Measurements from ENCODE around the gene TPX2. TPM values are rescaled to one million over a fixed set of nuclear protein-coding genes. Genes with fewer than 3 reads are reported as not detected.
A peak's percentile ranks its signal among the peaks of the same experiment; 100 is the strongest.
"Not testable (repeated sequence)": the region's sequence is repeated elsewhere in the genome, so short reads cannot be mapped to it uniquely, and the experiment has no call there.

The TPX2 gene
- total RNA-seq, 1 donor from 2014 or later, result 5.8 TPM

- no peak for DNase-seq
Measured at GRCh38 chr20:31719644-31720485, 19.2 kb upstream of the TPX2 start.

GRCh38 chr20:31720486-31721407 lies 18.3 kb upstream of the TPX2 start:
- no peak for DNase-seq

GRCh38 chr20:31721408-31722256 lies 17.5 kb upstream of the TPX2 start:
- no peak for DNase-seq

- peak; percentile 66 for DNase-seq
Measured at GRCh38 chr20:31722257-31723068, 16.6 kb upstream of the TPX2 start, which contains the start of gene BCL2L1. Gene BCL2L1, minus strand, starts transcription at chr20:31722868. Its CDS starts 650 bp downstream, at chr20:31722218.

- DNase-seq, result no peak
Measured at GRCh38 chr20:31723069-31723318, 16.1 kb upstream of the TPX2 start.

GRCh38 chr20:31723319-31724078 lies 15.6 kb upstream of the TPX2 start:
- DNase-seq, result peak; percentile 97

- no peak for DNase-seq
Measured at GRCh38 chr20:31731321-31731717, 7.8 kb upstream of the TPX2 start.

- DNase-seq, result no peak
Measured at GRCh38 chr20:31739550-31739977, 474 bp downstream of the TPX2 start.

GRCh38 chr20:31740208-31740607 lies 1.1 kb downstream of the TPX2 start:
- no peak for DNase-seq

GRCh38 chr20:31740656-31741323 lies 1.7 kb downstream of the TPX2 start:
- DNase-seq, result no peak

GRCh38 chr20:31746068-31746878 lies 7.2 kb downstream of the TPX2 start:
- DNase-seq, result no peak

GRCh38 chr20:31747028-31747427 lies 7.9 kb downstream of the TPX2 start:
- not testable (repeated sequence) for DNase-seq

GRCh38 chr20:31747640-31748039 lies 8.6 kb downstream of the TPX2 start:
- no peak for DNase-seq

- DNase-seq, result no peak
Measured at GRCh38 chr20:31749223-31749622, 10.1 kb downstream of the TPX2 start.

- no peak for DNase-seq
Measured at GRCh38 chr20:31751126-31751525, 12.0 kb downstream of the TPX2 start.

- no peak for DNase-seq
Measured at GRCh38 chr20:31757254-31757653, 18.2 kb downstream of the TPX2 start.

GRCh38 chr20:31758521-31758920 lies 19.4 kb downstream of the TPX2 start:
- no peak for DNase-seq

GRCh38 chr20:31758991-31759390 lies 19.9 kb downstream of the TPX2 start:
- no peak for DNase-seq

- DNase-seq, result no peak
Measured at GRCh38 chr20:31759836-31760518, 20.9 kb downstream of the TPX2 start.
